CD1c-positive myeloid dendritic cell (primary cell): Measurements from ENCODE around the gene KCTD11.
A peak's percentile ranks its signal among the peaks of the same experiment; 100 is the strongest.

ENCODE experiments used
- DNase-seq: peaks from one replicate; pipeline ENCODE4 v3.0.0-alpha.2; 2016; ENCODE audit errors: extremely low spot score

Gene KCTD11

DNA sequence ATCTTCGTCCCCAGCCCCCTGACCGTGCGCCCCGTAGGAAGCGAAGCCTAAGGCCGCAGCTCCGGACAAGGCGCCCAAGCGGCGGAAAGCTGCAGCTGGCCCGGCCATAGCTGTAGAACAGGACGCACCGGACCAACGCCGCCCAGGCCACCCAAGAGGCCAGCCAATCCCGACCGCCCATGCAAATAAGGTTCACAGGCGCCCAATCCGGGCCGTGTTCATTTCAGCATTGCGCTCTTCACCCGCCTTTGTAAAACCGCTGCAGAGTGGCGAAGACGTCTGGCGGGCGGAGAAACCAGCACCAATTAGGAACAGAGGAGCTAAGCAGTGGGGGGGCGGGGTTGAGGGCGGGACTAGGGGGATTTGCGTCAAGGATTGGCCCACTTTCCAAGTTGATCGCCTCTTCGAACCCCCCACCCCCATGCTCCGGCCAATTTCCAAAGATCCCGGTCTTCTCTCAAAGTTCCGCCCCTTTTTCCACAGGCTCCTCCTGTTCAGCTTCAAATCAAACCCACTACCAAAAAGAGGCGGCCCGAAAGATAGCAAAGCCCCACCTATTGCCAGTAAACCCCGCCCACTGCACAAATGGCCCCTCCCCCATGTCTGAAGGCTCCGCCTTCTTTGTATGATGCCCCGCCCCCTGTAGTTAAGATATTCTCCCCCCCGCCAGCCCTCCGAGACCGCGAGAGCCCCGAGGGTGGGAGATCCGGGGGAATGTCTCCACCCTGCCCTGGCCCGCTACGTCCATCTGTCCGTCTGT, 52.2 kb downstream of the KCTD11 start, which contains the start of gene TMEM256:
TMEM256 (minus strand) TSS at position 121 of the 760 bp plus-strand sequence; CDS start at position 108, 13 bp downstream.
- peak; percentile 99 for DNase-seq
